GM12865 (cell line): ENCODE data around the gene PEAK1.

Experiments used
- DNase-seq: peaks from one replicate; pipeline ENCODE4 v3.0.0; 2010; ENCODE audit warnings: low read depth
- H3K4me3 ChIP-seq: 2 replicates; pipeline ENCODE4 v1.5.1; 2011; ENCODE audit warnings: mild to moderate bottlenecking, low read depth, low read length, control low read depth
- TF ChIP-seq, protein P1 (sequence below): IDR thresholded peaks from 2 replicates; pipeline ENCODE4 v1.5.1; 2011; ENCODE audit warnings: low read length, control low read depth, low read depth, inconsistent platforms; ENCODE audit not compliant: insufficient read depth; ENCODE audit errors: missing control alignments

PEAK1 gene

DNA sequence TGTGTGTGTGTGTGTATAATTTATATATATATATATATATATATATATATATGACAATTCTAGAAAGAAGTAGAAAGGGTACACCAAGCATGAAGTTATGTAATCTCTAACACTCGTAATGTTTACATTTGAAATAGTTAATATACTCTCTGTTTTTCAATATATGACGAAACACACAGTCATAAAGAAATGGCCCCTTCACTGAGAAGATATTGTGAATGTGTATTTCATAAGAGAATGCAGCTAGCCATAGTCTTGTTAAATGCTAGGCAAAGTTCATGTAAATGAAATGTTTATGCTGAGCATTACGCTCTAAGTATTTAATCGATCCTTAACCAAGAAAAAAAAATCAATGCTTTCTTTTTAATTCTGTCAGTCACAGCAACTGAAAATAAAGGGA, 194.3 kb downstream of the PEAK1 start:
- H3K4me3 ChIP-seq, result no peak overlapping the region
- DNase-seq, result no peak
- TF ChIP-seq, protein P1, sequence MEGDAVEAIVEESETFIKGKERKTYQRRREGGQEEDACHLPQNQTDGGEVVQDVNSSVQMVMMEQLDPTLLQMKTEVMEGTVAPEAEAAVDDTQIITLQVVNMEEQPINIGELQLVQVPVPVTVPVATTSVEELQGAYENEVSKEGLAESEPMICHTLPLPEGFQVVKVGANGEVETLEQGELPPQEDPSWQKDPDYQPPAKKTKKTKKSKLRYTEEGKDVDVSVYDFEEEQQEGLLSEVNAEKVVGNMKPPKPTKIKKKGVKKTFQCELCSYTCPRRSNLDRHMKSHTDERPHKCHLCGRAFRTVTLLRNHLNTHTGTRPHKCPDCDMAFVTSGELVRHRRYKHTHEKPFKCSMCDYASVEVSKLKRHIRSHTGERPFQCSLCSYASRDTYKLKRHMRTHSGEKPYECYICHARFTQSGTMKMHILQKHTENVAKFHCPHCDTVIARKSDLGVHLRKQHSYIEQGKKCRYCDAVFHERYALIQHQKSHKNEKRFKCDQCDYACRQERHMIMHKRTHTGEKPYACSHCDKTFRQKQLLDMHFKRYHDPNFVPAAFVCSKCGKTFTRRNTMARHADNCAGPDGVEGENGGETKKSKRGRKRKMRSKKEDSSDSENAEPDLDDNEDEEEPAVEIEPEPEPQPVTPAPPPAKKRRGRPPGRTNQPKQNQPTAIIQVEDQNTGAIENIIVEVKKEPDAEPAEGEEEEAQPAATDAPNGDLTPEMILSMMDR, result no peak

DNA sequence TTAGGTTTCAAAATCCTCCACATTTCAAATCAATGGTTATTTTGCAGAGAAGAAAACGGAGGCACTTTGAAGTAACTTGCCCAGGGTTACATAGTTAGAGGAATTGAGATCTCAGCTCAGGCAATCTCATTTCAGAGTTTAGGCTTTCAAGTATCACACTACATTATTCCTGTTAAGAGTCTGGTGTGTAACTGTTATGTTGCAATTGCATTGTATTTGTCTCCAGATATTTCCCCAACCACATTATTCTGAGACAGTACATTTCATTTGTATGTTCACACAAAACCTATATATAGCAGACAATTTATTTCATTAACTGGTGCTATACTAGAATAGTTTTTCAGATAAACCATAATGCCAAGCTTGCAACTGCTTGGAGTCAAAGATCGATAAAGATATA, 194.8 kb downstream of the PEAK1 start:
- no peak overlapping the region for H3K4me3 ChIP-seq
- TF ChIP-seq, protein P1, result no peak
- DNase-seq, result no peak

DNA sequence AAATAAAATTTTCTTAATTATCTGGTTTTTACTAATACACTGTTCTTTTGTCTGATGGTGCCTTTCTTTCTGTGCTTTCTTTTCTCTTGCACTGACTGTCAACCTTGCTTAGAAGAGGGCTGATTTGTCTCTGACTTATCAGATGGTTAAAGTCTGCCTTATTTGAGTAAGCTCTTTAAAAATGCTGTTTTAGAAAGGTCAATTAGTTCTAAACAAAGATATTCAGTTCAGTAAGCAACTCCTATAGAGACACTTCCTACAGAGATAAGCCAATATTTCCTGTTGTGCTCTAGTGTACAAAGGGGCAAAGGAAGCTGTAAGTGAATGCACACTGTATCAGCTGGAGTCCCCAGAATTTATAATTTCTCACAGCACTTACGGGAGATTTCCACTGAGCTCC, 195.6 kb downstream of the PEAK1 start:
- no peak for DNase-seq
- TF ChIP-seq, protein P1, result no peak
- no peak overlapping the region for H3K4me3 ChIP-seq

DNA sequence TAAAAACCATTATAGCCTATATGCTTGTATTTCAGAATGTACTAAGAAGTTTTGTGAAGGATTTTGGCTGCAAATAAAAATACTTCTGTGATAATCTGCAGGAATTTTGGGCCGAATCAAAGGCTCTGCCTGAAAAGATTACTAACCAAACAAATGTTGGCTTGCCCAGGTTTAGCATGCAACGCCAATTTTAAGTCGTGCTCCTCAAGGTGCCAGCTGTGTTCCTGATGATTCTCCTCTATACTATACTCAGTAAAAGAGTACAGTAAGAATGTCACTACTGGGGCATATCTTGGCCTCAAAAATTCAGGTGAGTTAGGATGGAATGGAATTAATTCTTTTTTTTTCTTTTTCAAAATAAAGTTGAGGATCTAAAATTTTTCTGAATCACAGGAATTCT, 198.2 kb downstream of the PEAK1 start:
- TF ChIP-seq, protein P1, result no peak
- DNase-seq, result no peak
- H3K4me3 ChIP-seq, result no peak overlapping the region

DNA sequence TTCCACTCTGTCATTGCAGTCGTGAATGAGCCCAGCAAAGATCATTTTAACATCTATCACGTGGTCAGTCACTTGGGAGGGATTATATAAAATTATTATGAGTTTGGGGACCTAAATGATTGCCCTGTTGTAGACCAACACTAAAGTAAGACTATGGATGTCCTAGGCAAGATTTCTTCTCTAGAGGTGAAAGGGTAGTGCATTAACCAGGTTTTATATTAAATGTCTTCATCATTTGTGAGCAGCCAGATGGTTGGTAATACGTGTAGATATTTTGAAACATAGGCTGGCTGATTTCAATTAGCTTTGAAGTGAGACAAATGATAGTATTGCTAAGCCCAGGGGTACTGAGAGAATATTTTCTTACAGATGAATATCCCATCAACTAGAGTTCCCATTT, 198.7 kb downstream of the PEAK1 start:
- H3K4me3 ChIP-seq, result no peak overlapping the region
- TF ChIP-seq, protein P1, result no peak
- DNase-seq, result no peak

DNA sequence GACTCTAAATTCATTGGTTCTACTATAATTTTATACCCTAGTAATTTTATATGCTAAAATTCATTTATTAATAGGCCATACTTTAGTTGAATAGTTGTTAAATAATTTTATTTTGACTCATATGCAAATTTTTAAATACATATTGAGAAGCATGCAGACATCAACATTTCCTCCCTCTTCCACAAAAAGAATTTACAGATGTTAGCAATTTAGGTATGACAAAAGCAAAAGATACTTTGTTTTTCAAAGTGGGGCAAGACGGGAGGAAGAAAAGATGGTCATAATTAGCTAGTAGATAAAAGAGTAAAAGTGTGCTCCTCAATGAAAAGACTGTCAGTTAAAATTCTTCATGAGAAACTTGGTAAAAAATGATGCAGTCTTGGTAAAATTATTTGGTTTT, 200.1 kb downstream of the PEAK1 start:
- no peak overlapping the region for H3K4me3 ChIP-seq
- no peak for DNase-seq
- TF ChIP-seq, protein P1, result no peak

DNA sequence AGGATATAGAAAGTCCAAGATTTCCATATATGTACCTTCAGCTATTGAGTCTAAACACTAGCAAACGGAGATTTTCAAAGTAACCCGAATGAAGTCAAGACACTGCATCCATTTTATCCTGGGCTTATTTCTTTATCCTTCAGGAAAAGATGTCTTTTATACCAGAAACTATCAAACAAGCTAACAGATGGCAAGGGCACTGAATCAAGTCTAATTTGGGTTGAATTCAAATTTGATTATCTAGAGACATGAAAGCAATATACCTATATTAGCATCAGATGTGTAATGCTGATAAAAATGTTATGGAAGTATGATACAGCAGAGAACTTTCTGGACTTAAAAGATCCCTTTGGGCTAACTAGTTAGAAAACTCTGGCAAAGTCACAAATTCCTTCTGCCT, 210.7 kb downstream of the PEAK1 start:
- TF ChIP-seq, protein P1, result no peak
- no peak overlapping the region for H3K4me3 ChIP-seq
- no peak for DNase-seq
